Measurements from ENCODE around the gene ARHGAP12.

Gene ARHGAP12

GRCh38 chr10:31758495-31758894, 170.1 kb downstream of the ARHGAP12 start:
- TF ChIP-seq GATA3 (IDR thresholded peaks at IDR 0.05; ENCODE audit: low read depth, low read length), result no peak
- no peak for TF ChIP-seq GATA2 (IDR thresholded peaks at IDR 0.05; ENCODE audit: low read depth, low read length)

GRCh38 chr10:31757831-31758230, 170.8 kb downstream of the ARHGAP12 start:
- TF ChIP-seq GATA3 (IDR thresholded peaks at IDR 0.05; ENCODE audit: low read depth, low read length) (no peak), GATA2 (IDR thresholded peaks at IDR 0.05; ENCODE audit: low read depth, low read length) (no peak)

GRCh38 chr10:31757386-31757791, 171.2 kb downstream of the ARHGAP12 start:
- no peak for TF ChIP-seq GATA3 (IDR thresholded peaks at IDR 0.05; ENCODE audit: low read depth, low read length)

GRCh38 chr10:31756729-31757110, 171.9 kb downstream of the ARHGAP12 start:
- TF ChIP-seq GATA3 (IDR thresholded peaks at IDR 0.05; ENCODE audit: low read depth, low read length), result no peak
- no peak for TF ChIP-seq GATA2 (IDR thresholded peaks at IDR 0.05; ENCODE audit: low read depth, low read length)

GRCh38 chr10:31756101-31756728, 172.4 kb downstream of the ARHGAP12 start:
- TF ChIP-seq GATA2 (IDR thresholded peaks at IDR 0.05; ENCODE audit: low read depth, low read length) (no peak), GATA3 (IDR thresholded peaks at IDR 0.05; ENCODE audit: low read depth, low read length) (no peak)
